Erythroblast (primary cell): ENCODE measurements around the gene BMP2K.

ENCODE experiments used
- GATA1 ChIP-seq: IDR thresholded peaks from 2 replicates; pipeline ENCODE4 v1.6.1; 2011; ENCODE audit warnings: low read depth, mild to moderate bottlenecking, control low read depth, low read length, moderate library complexity
- POLR2A ChIP-seq: IDR thresholded peaks from 2 replicates; pipeline ENCODE4 v1.6.1; 2011; ENCODE audit warnings: mild to moderate bottlenecking, low read length

DNA sequence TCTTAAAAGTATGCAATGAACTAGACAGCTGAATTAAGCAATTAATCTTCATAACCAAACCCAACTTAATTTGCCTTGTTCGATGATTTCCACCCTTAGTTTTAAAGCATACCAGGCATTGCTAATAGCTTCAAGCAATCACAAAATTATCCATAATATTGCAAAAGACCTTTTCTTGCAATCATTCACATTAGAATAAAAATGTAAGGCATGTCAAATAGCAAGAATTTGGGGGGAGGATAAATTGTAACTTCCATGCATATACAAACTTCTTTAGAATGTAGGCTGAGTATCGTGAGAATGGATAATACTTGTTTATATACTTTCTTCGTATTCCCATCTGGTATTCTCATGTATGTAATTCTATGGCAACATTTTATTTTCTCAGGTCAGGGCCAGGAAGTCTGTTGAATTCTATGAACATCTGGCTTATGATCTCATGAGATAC, 28.7 kb upstream of the BMP2K start:
- no peak for TF ChIP-seq POLR2A
- no peak for TF ChIP-seq GATA1
